WTC11 (cell line): Measurements from ENCODE around the gene CCDC89. TPM values are rescaled to one million over a fixed set of nuclear protein-coding genes. Genes with fewer than 3 reads are reported as not detected.

Experiments used
- ATAC-seq: fragments of 200-7000 bp; cut with Tn5 transposase; 2 replicates; pipeline ENCODE4 v1.10.0; 2021; ENCODE audit warnings: mild to moderate bottlenecking, moderate library complexity
- CTCF ChIA-PET: fragments of 300-600 bp; sonication (Branson Sonifier 250); formaldehyde crosslinking; loops from one replicate; lab custom pipeline; 2021; ENCODE audit warnings: antibody characterized with exemption; lab: Charles Lee
- POLR2A ChIA-PET: fragments of 350-600 bp; sonication (Branson Sonifier 250); formaldehyde crosslinking; loops from one replicate; lab custom pipeline; 2021; ENCODE audit warnings: antibody characterized with exemption; lab: Charles Lee
- DNase-seq: peaks from one replicate; pipeline ENCODE4 v3.0.0; 2021; ENCODE audit warnings: low spot score
- H3K27ac Mint-ChIP-seq: 2 replicates; pipeline ENCODE4 v1.8.0; 2021; ENCODE audit warnings: mixed read lengths
- H3K27me3 Mint-ChIP-seq: 2 replicates; pipeline ENCODE4 v1.8.0; 2021; ENCODE audit warnings: low read depth, mild to moderate bottlenecking, moderate library complexity, mixed read lengths
- H3K36me3 Mint-ChIP-seq: 2 replicates; pipeline ENCODE4 v1.8.0; 2021; ENCODE audit warnings: mixed read lengths
- H3K4me1 Mint-ChIP-seq: 2 replicates; pipeline ENCODE4 v1.8.0; 2022; ENCODE audit warnings: mixed read lengths
- H3K4me3 Mint-ChIP-seq: 2 replicates; pipeline ENCODE4 v1.8.0; 2021; ENCODE audit warnings: mild to moderate bottlenecking, moderate library complexity, mixed read lengths
- H3K9me3 Mint-ChIP-seq: 2 replicates; pipeline ENCODE4 v1.8.0; 2021; ENCODE audit warnings: mixed read lengths
- CDX4 ChIP-seq: fragments of 250-450 bp; sonication (Bioruptor Pico); IDR thresholded peaks from 2 replicates; pipeline ENCODE4 v1.9.0; 2021; ENCODE audit warnings: moderate library complexity, mild to moderate bottlenecking, inconsistent platforms, borderline replicate concordance
- FOXJ3 ChIP-seq: sonication (generic); formaldehyde crosslinking; IDR thresholded peaks from 2 replicates; pipeline ENCODE4 v1.9.0; 2021; ENCODE audit warnings: missing genetic modification reagents, mild to moderate bottlenecking, borderline replicate concordance
- FOXP1 ChIP-seq: sonication (generic); formaldehyde crosslinking; IDR thresholded peaks from 2 replicates; pipeline ENCODE4 v1.8.0; 2022; ENCODE audit warnings: missing genetic modification reagents, mild to moderate bottlenecking, moderate library complexity, borderline replicate concordance
- GABPB1 ChIP-seq: sonication (generic); formaldehyde crosslinking; IDR thresholded peaks from 2 replicates; pipeline ENCODE4 v1.8.1; 2023; ENCODE audit warnings: mild to moderate bottlenecking, missing genetic modification reagents
- NR3C1 ChIP-seq: sonication (generic); formaldehyde crosslinking; conservative IDR thresholded peaks from 2 replicates; pipeline ENCODE4 v1.8.1; 2023; ENCODE audit warnings: low read depth, mild to moderate bottlenecking, missing genetic modification reagents
- PRDM15 ChIP-seq: sonication (generic); formaldehyde crosslinking; IDR thresholded peaks from 2 replicates; pipeline ENCODE4 v1.8.0; 2022; ENCODE audit warnings: missing genetic modification reagents
- SMAD4 ChIP-seq: sonication (generic); formaldehyde crosslinking; IDR thresholded peaks from 2 replicates; pipeline ENCODE4 v1.8.0; 2022; ENCODE audit warnings: mild to moderate bottlenecking, missing genetic modification reagents
- TCF7 ChIP-seq: sonication (generic); formaldehyde crosslinking; IDR thresholded peaks from 2 replicates; pipeline ENCODE4 v1.8.0; 2022; ENCODE audit warnings: mild to moderate bottlenecking, low read depth, missing genetic modification reagents, moderate library complexity
- ZNF219 ChIP-seq: sonication (generic); formaldehyde crosslinking; IDR thresholded peaks from 2 replicates; pipeline ENCODE4 v1.8.0; 2023; ENCODE audit warnings: missing genetic modification reagents, mild to moderate bottlenecking, borderline replicate concordance
- ZNF396 ChIP-seq: fragments of 250-450 bp; sonication (Bioruptor Pico); IDR thresholded peaks from 2 replicates; pipeline ENCODE4 v1.8.0; 2021; ENCODE audit warnings: mild to moderate bottlenecking, moderate library complexity, borderline replicate concordance
- ZNF416 ChIP-seq: fragments of 250-450 bp; sonication (Bioruptor Pico); IDR thresholded peaks from 2 replicates; pipeline ENCODE4 v1.9.0; 2021; ENCODE audit warnings: mild to moderate bottlenecking, inconsistent platforms
- ZNF425 ChIP-seq: fragments of 250-450 bp; sonication (Bioruptor Pico); conservative IDR thresholded peaks from 2 replicates; pipeline ENCODE4 v1.9.0; 2021; ENCODE audit warnings: mild to moderate bottlenecking
- ZNF512 ChIP-seq: sonication (generic); formaldehyde crosslinking; IDR thresholded peaks from 2 replicates; pipeline ENCODE4 v1.8.1; 2022; ENCODE audit warnings: missing genetic modification reagents, borderline replicate concordance
- total RNA-seq: library from RNA; stranded (reverse); gene quantifications from 3 replicates; pipeline ENCODE4 v1.2.3, GENCODE V29; 2021
- TF ChIP-seq, protein P1 (sequence below): sonication (generic); formaldehyde crosslinking; IDR thresholded peaks from 2 replicates; pipeline ENCODE4 v1.8.1; 2022; ENCODE audit warnings: low read depth, mild to moderate bottlenecking, moderate library complexity, missing genetic modification reagents, borderline replicate concordance
- TF ChIP-seq, protein P2 (sequence below): sonication (generic); formaldehyde crosslinking; IDR thresholded peaks from 2 replicates; pipeline ENCODE4 v1.8.1; 2022; ENCODE audit warnings: mild to moderate bottlenecking, moderate library complexity, missing genetic modification reagents
- TF ChIP-seq, protein P3 (sequence below): sonication (generic); formaldehyde crosslinking; IDR thresholded peaks from 2 replicates; pipeline ENCODE4 v1.8.0; 2022; ENCODE audit warnings: mild to moderate bottlenecking, missing genetic modification reagents
- TF ChIP-seq, protein P4 (sequence below): fragments of 250-450 bp; sonication (Bioruptor Pico); IDR thresholded peaks from 2 replicates; pipeline ENCODE4 v1.9.0; 2021; ENCODE audit warnings: mild to moderate bottlenecking, borderline replicate concordance

The CCDC89 gene
- total RNA-seq, 1 experiment from 2014 or later: not detected

DNA sequence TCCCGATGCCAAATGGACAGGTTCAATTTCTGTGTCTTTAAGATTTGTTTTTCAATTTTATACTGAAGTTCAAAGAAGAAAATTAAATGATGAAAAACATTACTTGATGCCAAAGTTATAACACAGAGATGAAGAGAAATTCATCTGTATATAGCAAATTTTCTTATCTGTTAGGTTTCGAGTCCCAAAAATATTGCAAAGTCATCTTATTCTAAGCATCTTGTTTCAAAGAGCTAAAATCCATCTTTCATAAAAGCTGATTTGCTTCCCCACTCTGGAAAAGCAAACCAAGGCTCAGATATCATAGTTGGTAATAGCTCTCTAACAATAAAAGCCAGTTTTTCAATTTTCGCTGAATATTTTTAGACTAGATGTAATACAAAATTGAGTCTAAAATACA lies 19.0 kb upstream of the CCDC89 start:
- CTCF ChIA-PET: no interaction called here
- DNase-seq (no peak), ATAC-seq (no peak)
- H3K36me3 Mint-ChIP-seq: no peaks in the 10 kb centered on the region
- H3K4me1 Mint-ChIP-seq: peaks cover 2% of the 10 kb centered on the region
- H3K4me3 Mint-ChIP-seq: no peak overlapping the region
- no peaks in the 10 kb centered on the region for H3K27me3 Mint-ChIP-seq
- H3K9me3 Mint-ChIP-seq: peaks cover 5% of the 10 kb centered on the region; the same call in 1 of the 2 replicates
- TF ChIP-seq ZNF396 (CRISPR knock-in tag): no peak
- TF ChIP-seq NR3C1 (CRISPR knock-in tag): no peak
- no peak for TF ChIP-seq FOXP1 (CRISPR knock-in tag)
- no peak for TF ChIP-seq GABPB1 (CRISPR knock-in tag)
- no peak for TF ChIP-seq ZNF512 (CRISPR knock-in tag)
- POLR2A ChIA-PET: no interaction called here
- H3K27ac Mint-ChIP-seq: no peak overlapping the region

DNA sequence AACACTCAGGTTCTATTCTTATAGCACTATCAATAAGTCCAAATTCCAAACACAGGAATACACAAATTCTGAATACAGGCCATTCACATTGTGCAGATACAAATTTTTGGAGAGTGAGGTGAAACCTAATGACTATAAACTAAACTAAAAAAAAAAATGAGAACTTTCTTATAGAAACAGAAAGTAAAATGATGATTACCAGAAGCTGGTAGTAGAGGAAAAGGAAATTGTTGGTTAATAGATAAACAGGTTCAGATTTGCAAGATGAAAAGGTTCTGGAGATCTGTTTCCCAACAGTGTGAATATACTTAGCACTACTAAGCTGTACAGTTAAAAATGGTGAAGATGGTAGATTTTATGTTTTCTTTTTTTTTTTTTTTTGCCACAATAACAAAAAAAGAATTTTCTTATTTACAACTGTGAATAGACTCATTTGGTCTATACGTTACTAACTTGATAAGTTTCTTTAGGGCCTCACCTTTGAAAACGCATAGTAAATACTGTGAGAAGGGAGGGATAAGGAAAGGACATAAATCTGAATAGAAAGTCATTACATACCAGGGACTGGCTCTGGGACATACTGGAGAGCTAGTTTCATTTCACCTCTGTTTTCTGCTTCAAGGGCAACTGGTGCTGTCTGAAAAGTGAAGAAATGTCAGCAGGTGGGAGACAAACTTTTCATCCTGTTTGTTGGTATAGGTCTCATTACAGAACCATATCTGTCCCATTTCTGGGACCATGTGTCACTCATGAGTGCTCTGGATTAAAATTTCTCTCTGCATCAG lies 14.2 kb upstream of the CCDC89 start:
- DNase-seq (no peak), ATAC-seq (no peak)
- ChIA-PET CTCF (no interaction called here), POLR2A (interaction anchor here (0.7 kb wide), 1 partner anchor 155 kb away, joined by 3 read pairs; the partner anchor contains the start of gene CCDC83)
- Mint-ChIP-seq H3K9me3 (no peaks in the 10 kb centered on the region), H3K4me1 (peaks cover 13% of the 10 kb centered on the region), H3K27ac (no peak overlapping the region), H3K27me3 (no peaks in the 10 kb centered on the region), H3K4me3 (no peak overlapping the region), H3K36me3 (no peaks in the 10 kb centered on the region)
- no peak for TF ChIP-seq ZNF219 (CRISPR knock-in tag)
- TF ChIP-seq, protein P1, sequence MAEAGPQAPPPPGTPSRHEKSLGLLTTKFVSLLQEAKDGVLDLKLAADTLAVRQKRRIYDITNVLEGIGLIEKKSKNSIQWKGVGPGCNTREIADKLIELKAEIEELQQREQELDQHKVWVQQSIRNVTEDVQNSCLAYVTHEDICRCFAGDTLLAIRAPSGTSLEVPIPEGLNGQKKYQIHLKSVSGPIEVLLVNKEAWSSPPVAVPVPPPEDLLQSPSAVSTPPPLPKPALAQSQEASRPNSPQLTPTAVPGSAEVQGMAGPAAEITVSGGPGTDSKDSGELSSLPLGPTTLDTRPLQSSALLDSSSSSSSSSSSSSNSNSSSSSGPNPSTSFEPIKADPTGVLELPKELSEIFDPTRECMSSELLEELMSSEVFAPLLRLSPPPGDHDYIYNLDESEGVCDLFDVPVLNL (CRISPR knock-in tag): no peak
- no peak for TF ChIP-seq ZNF425
- no peak for TF ChIP-seq ZNF396 (CRISPR knock-in tag)
- no peak for TF ChIP-seq ZNF416 (CRISPR knock-in tag)
- TF ChIP-seq FOXJ3 (CRISPR knock-in tag): no peak
- TF ChIP-seq, protein P2, sequence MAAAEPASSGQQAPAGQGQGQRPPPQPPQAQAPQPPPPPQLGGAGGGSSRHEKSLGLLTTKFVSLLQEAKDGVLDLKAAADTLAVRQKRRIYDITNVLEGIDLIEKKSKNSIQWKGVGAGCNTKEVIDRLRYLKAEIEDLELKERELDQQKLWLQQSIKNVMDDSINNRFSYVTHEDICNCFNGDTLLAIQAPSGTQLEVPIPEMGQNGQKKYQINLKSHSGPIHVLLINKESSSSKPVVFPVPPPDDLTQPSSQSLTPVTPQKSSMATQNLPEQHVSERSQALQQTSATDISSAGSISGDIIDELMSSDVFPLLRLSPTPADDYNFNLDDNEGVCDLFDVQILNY (CRISPR knock-in tag): no peak
- no peak for TF ChIP-seq TCF7 (CRISPR knock-in tag)
- TF ChIP-seq PRDM15: no peak
- TF ChIP-seq CDX4 (CRISPR knock-in tag): no peak
- no peak for TF ChIP-seq SMAD4
- TF ChIP-seq, protein P3, sequence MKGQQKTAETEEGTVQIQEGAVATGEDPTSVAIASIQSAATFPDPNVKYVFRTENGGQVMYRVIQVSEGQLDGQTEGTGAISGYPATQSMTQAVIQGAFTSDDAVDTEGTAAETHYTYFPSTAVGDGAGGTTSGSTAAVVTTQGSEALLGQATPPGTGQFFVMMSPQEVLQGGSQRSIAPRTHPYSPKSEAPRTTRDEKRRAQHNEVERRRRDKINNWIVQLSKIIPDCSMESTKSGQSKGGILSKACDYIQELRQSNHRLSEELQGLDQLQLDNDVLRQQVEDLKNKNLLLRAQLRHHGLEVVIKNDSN (CRISPR knock-in tag): no peak
- TF ChIP-seq, protein P4, sequence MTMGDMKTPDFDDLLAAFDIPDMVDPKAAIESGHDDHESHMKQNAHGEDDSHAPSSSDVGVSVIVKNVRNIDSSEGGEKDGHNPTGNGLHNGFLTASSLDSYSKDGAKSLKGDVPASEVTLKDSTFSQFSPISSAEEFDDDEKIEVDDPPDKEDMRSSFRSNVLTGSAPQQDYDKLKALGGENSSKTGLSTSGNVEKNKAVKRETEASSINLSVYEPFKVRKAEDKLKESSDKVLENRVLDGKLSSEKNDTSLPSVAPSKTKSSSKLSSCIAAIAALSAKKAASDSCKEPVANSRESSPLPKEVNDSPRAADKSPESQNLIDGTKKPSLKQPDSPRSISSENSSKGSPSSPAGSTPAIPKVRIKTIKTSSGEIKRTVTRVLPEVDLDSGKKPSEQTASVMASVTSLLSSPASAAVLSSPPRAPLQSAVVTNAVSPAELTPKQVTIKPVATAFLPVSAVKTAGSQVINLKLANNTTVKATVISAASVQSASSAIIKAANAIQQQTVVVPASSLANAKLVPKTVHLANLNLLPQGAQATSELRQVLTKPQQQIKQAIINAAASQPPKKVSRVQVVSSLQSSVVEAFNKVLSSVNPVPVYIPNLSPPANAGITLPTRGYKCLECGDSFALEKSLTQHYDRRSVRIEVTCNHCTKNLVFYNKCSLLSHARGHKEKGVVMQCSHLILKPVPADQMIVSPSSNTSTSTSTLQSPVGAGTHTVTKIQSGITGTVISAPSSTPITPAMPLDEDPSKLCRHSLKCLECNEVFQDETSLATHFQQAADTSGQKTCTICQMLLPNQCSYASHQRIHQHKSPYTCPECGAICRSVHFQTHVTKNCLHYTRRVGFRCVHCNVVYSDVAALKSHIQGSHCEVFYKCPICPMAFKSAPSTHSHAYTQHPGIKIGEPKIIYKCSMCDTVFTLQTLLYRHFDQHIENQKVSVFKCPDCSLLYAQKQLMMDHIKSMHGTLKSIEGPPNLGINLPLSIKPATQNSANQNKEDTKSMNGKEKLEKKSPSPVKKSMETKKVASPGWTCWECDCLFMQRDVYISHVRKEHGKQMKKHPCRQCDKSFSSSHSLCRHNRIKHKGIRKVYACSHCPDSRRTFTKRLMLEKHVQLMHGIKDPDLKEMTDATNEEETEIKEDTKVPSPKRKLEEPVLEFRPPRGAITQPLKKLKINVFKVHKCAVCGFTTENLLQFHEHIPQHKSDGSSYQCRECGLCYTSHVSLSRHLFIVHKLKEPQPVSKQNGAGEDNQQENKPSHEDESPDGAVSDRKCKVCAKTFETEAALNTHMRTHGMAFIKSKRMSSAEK (CRISPR knock-in tag): no peak
